A673 (cell line): Measurements from ENCODE around the gene KCNK5.

Experiments used
- CTCF ChIP-seq: fragments of 300-800, 200-600 bp; sonication (generic); conservative IDR thresholded peaks from 2 replicates; pipeline ENCODE4 v1.5.1; 2017; ENCODE audit warnings: low read depth, mild to moderate bottlenecking, antibody characterized with exemption, low read length, moderate library complexity, mixed read lengths
- EZH2 ChIP-seq: fragments of 200-600 bp; sonication (generic); IDR thresholded peaks from 2 replicates; pipeline ENCODE4 v1.6.1; 2017; ENCODE audit warnings: borderline replicate concordance, low read depth, mild to moderate bottlenecking, mixed read lengths, antibody characterized with exemption, low read length; ENCODE audit not compliant: poor library complexity, severe bottlenecking

GRCh38 chr6:39233333-39233732, 4.1 kb upstream of the KCNK5 start:
- TF ChIP-seq CTCF (no peak), EZH2 (no peak)
